Stimulated activated CD8-positive, alpha-beta memory T cell treated with anti-CD3 and anti-CD28 coated beads, Interleukin-7, amount 100 ng/mL, for 48 hours (primary cell): ENCODE data around the gene RAD52.
A peak's percentile ranks its signal among the peaks of the same experiment; 100 is the strongest.

Source experiments
- DNase-seq, 2 donors: peaks; one replicate each; pipeline ENCODE4 v3.0.0-alpha.2; 2020; ENCODE audit warnings: low read depth in 1 of 2; ENCODE audit errors: extremely low read depth in 1 of 2

The RAD52 gene

GRCh38 chr12:949453-950191 is at the start of gene RAD52:
Gene RAD52, minus strand, starts transcription at chr12:949694. Its CDS starts 16,636 bp downstream, at chr12:933058.
- peak; percentile 89 to 93 for DNase-seq

- no peak for DNase-seq
Measured at GRCh38 chr12:998020-998874, 48.8 kb upstream of the RAD52 start.

- no peak for DNase-seq
Measured at GRCh38 chr12:997505-997904, 48.0 kb upstream of the RAD52 start.

GRCh38 chr12:996881-997280 is 47.4 kb upstream of the RAD52 start:
- no peak for DNase-seq

GRCh38 chr12:992647-993046 is 43.2 kb upstream of the RAD52 start:
- DNase-seq = no peak

- peak in 1 of 2 donors; percentile 13 for DNase-seq
Measured at GRCh38 chr12:991350-992333, 42.1 kb upstream of the RAD52 start.

GRCh38 chr12:990661-991349 is 41.3 kb upstream of the RAD52 start, which contains the start of gene ERC1:
Gene ERC1, plus strand, starts transcription at chr12:991223. Its CDS starts 36,681 bp downstream, at chr12:1027904.
- DNase-seq = peak; percentile 64 to 78

GRCh38 chr12:989751-990660 is 40.5 kb upstream of the RAD52 start:
- DNase-seq = peak; percentile 20 to 30

- no peak for DNase-seq
Measured at GRCh38 chr12:989051-989450, 39.6 kb upstream of the RAD52 start.

- no peak for DNase-seq
Measured at GRCh38 chr12:988646-989045, 39.2 kb upstream of the RAD52 start.

- no peak for DNase-seq
Measured at GRCh38 chr12:981961-982360, 32.5 kb upstream of the RAD52 start.

- no peak for DNase-seq
Measured at GRCh38 chr12:981176-981828, 31.8 kb upstream of the RAD52 start.

- no peak for DNase-seq
Measured at GRCh38 chr12:979349-979748, 29.9 kb upstream of the RAD52 start.

GRCh38 chr12:977156-977555 is 27.7 kb upstream of the RAD52 start:
- no peak for DNase-seq

- no peak for DNase-seq
Measured at GRCh38 chr12:976644-977043, 27.1 kb upstream of the RAD52 start.

- DNase-seq = no peak
Measured at GRCh38 chr12:974271-974862, 24.9 kb upstream of the RAD52 start.

GRCh38 chr12:971991-972390 is 22.5 kb upstream of the RAD52 start:
- no peak for DNase-seq

- no peak for DNase-seq
Measured at GRCh38 chr12:969821-970220, 20.3 kb upstream of the RAD52 start.
